Epidermal melanocyte (primary cell): ENCODE data around the gene SNRNP27.
"Not testable (repeated sequence)": the region's sequence is repeated elsewhere in the genome, so short reads cannot be mapped to it uniquely, and the experiment has no call there.

Experiments
- DNase-seq: peaks from one replicate; pipeline ENCODE4 v3.0.0; 2011; ENCODE audit warnings: low spot score; ENCODE audit not compliant: insufficient read length

SNRNP27 gene

DNA sequence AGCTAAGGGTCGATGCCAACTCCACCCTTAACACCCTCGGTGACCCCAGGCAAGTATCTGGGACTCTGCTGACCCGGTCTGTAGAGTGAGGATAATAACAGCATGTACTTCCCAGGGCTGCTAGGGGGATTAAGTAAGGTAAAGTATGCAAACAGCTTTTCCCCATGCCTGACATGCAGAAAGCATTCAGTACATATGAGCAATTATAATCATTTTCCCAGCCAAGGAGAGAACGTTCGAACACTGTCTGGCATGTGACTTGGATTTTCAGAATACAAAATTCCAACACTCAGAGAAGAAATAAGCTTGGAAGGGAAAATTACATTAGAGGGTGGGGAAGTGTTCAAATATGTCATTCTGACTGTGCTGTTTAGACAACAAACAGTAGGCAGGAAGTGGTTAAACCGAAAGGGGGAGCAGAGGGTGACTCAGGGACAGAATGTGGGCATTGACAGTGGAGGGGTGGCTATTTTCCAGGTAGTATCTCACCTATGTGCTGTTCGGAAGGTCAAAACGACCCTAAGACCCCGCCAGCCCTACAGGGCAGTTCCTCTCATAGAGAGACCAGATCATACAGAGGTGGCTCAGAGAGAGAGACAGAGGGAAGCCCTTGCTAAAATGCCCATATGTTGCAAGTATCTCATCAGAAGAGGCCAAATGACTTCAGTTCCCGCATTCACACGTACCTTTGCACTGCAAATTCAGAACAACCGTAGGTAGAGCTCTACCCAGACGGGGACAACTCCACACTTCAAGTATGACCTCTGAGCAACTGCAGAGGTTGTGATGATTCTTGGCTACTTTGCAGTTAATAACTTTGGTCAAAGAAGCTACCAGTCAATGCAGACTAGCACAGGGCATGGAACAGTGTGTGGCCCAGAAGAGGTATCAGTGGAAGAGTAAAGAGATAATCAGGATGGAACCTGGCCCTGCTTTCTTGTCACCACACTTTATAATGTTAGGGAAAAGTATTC, 52.9 kb downstream of the SNRNP27 start:
- no peak for DNase-seq

DNA sequence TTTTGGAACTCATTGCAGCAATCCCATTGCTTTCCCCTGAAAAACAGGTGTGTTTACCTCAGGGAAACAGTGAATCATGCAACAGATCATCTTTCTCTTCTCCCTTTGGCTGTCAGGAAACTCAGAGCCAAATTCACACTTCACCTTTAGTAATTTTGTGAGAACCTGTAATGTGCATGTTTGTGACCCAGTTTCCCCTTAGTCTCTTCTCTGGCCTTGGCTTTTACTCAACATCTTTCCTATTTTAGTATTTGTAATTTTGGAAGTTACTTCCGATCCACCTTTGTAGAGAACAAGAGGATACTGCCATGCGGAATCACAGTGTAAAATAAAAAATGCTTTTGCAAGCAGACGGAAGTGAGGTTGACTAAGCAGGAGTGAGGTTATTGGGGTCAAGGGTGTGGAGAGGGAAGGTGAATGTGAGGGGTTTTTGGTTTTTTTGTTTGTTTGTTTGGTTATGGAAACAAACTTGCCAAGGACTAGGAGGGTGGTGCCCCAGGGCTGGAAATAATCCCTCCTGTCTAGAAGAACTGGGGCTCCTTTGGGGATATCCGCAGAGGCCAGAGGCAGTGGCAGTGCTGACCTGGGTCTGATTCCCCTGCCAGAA, 53.7 kb downstream of the SNRNP27 start:
- DNase-seq: no peak

- no peak for DNase-seq
Measured at GRCh38 chr2:69948032-69948962, 54.5 kb downstream of the SNRNP27 start.

DNA sequence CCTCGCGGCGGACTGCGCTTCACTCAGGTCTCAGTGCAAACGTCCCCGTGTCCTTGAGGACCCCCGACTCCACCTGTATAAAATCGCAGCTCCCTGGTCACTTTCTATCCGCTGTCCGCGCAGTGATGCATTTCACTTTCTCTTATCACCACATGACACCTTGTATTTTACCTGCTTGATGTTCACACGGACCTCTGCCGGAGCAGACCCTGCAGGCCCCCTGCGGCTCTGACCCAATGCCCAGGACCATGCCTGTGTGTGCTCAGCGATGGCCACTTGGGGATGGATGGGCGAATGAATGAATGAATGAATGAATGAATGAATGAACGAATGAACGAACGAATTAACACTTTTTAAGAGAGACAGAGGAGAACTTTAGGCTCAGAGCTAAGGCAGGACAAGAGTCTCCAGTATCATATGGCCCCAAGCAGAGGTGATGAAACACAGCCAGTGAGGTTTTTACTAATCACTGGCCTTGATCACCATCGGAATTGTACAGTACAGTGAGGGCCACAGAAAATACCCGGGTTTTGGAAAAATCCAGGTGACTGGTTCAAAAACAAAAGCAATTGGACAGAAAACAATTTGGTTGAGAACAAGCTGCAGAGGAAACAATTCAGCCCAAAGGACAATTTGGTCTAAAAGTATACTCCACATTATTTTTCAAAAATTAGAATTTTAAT, 55.3 kb downstream of the SNRNP27 start:
- no peak for DNase-seq

DNA sequence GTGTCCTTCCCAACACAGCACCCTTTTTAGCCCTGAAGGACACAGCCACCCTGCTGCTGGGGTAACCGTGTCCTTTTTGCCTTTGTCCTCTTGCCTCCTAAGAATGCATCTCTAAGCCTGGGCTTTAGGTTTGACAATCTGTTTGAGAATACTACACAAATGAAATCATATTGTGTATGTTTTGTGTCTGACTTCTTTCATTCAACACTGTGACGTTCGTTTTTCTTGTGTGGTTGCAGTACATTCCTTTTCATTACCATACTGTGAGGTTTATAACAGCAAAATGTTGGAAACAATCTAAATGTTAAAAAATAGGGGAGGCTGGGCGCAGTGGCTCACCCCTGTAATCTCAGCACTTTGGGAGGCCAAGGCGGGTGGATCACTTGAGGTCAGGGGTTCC, 56.5 kb downstream of the SNRNP27 start:
- no peak for DNase-seq

DNA sequence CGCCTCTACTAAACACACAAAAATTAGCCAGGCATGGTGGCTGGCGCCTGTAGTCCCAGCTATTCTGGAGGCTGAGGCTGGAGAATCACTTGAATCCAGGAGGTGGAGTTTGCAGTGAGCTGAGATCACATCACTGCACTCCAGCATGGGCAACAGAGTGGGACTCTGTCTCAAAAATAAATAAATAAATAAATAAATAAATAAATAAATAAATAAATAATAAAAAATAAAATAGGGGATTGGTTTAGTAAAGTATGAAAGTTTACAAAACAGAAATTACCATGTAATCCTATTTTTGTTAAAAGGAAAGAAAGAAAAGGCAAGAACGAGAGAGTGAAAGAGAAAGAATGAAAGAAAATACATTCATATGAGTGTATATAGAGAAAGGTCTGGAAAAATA, 56.9 kb downstream of the SNRNP27 start:
- not testable (repeated sequence) for DNase-seq

- no peak for DNase-seq
Measured at GRCh38 chr2:69952336-69953115, 58.8 kb downstream of the SNRNP27 start.

DNA sequence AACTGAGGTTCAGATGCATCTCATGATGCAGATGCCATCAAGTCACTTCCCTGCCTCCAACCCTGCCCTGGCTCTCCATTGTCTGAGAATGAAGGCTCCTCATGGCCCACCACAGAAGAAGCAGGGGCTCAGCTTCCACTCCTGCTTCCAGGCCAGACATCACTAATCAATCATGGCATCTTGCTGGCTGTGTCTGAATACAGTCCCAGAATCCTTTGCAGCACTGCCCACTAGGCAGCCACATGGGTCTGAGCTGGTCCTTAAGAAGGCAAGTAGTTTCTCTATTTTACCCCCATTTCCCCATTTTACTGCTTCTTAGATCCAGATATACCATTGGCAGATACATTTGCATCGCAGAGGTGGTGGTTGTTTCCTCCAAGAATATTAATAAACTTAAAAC, 60.3 kb downstream of the SNRNP27 start:
- DNase-seq: no peak
